ENCODE measurements around the gene FBXW4. TPM values are rescaled to one million over a fixed set of nuclear protein-coding genes. Genes with fewer than 3 reads are reported as not detected.
"Not testable (repeated sequence)": the region's sequence is repeated elsewhere in the genome, so short reads cannot be mapped to it uniquely, and the experiment has no call there.

The FBXW4 gene
- total and polyA plus RNA-seq, 2 donors: 47.2 to 55.5 TPM

DNA sequence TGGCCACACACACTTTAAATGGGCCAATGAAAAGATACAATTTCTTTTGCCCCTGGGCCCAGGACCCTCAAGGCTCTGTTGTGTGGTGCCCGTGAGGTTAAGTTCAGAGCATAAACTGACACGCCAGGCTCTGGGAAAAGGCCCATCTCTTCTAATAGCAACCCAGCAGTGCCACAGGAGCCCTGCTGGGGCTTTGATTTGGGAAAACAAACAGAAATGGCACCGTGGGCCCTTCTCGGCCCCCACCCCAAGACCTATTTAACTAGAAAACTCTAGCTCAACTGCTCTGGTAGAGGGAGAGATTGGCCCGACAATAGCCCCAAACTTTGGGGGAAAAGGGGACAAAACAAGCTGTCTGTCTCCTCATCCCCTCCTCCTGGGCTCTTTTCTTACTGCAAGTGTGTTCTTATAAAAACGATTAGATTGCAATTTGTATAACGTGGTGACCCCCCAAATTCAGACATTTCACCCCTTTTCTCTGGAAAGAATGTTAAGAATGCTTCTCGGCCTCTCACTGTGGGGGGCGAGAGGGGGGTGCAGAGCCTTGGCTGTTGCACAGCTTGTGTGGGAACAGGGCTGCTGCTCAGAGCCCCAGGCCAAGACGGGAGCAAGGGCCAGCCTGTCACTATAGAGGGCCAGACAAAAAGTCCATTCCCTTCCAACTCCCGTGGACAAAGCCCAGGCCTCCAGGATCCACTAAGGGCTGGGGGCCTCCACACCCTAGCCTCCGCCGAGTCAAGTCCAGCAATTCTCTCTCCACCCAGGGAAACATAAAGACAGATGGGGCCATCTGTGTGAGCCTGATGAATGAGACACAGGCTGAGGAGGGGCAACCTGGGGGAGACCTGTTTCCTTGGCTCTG, 80.1 kb downstream of the FBXW4 start:
- Histone ChIP-seq H3K4me1 (ENCODE audit: insufficient read depth) (no peaks in the 10 kb centered on the region), H3K27ac (ENCODE audit: low read depth) (no peak overlapping the region), H3K4me3 (ENCODE audit: low read depth, low read length) (no peak overlapping the region), H3K36me3 (ENCODE audit: insufficient read depth) (no peaks in the 10 kb centered on the region)
- 68% methylated on average over 13 of the region's 13 CpGs for WGBS
- no peak for DNase-seq (ENCODE audit: extremely low spot score)

DNA sequence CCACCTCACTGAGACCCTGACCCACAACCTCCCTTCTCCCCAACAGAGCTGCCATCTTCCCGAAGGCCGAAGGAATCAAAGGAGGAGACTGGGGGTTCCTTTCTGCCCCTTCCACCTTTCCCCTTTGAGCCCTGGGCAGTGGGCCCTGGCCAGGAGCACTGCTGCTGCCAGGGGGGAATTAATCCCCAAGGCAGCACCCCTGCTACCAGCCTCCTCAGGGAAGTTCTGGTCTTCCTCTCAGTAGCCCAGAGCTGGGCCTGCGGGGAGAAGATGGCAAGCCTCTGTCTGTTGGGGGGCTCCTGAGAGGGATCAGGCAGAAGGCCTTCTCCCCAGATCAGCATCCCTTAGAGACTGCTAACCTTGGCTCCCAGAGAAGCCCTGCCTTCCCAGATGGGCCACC, 81.3 kb downstream of the FBXW4 start:
- H3K27ac ChIP-seq (ENCODE audit: low read depth): no peak overlapping the region
- H3K4me1 ChIP-seq (ENCODE audit: insufficient read depth): no peaks in the 10 kb centered on the region
- H3K36me3 ChIP-seq (ENCODE audit: insufficient read depth): no peaks in the 10 kb centered on the region
- DNase-seq (ENCODE audit: extremely low spot score): no peak
- H3K4me3 ChIP-seq (ENCODE audit: low read depth, low read length): no peak overlapping the region
- 92% methylated on average over 3 of the region's 3 CpGs for WGBS

GRCh38 chr10:101612872-101613271, 82.1 kb downstream of the FBXW4 start:
- DNase-seq (ENCODE audit: extremely low spot score): no peak
- Histone ChIP-seq H3K4me3 (ENCODE audit: low read depth, low read length) (no peak overlapping the region), H3K27ac (ENCODE audit: low read depth) (no peak overlapping the region), H3K4me1 (ENCODE audit: insufficient read depth) (no peaks in the 10 kb centered on the region), H3K36me3 (ENCODE audit: insufficient read depth) (no peaks in the 10 kb centered on the region)
- 59% methylated on average over 10 of the region's 10 CpGs for WGBS

DNA sequence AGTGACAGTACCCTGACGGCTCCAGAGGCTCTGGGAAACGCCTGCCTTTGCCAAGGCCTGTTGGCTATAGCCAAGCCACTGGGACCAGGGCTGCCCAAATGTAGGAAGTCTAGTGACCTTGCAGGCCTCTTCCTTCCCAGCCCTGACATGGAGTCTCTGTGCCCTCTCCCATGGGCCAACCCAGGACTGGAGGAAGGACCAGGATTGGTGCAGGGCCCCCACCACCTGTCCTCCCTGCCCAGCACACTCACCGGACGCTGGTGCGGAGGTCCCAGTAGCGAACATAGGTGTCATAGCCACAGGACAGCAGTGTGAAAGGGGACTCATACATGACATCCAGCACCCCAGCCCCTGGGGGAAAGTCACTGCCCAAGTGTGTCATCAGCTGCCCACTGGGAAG, 82.9 kb downstream of the FBXW4 start:
- H3K36me3 ChIP-seq (ENCODE audit: insufficient read depth): no peaks in the 10 kb centered on the region
- H3K27ac ChIP-seq (ENCODE audit: low read depth): no peak overlapping the region
- DNase-seq (ENCODE audit: extremely low spot score): no peak
- no peaks in the 10 kb centered on the region for H3K4me1 ChIP-seq (ENCODE audit: insufficient read depth)
- WGBS: 90% methylated on average over 6 of the region's 6 CpGs
- no peak overlapping the region for H3K4me3 ChIP-seq (ENCODE audit: low read depth, low read length)

- H3K4me1 ChIP-seq (ENCODE audit: insufficient read depth): no peaks in the 10 kb centered on the region
- WGBS: 70% methylated on average over 16 of the region's 16 CpGs
- no peaks in the 10 kb centered on the region for H3K36me3 ChIP-seq (ENCODE audit: insufficient read depth)
- no peak overlapping the region for H3K27ac ChIP-seq (ENCODE audit: low read depth)
- H3K4me3 ChIP-seq (ENCODE audit: low read depth, low read length): no peak overlapping the region
- no peak for DNase-seq (ENCODE audit: extremely low spot score)
Measured at GRCh38 chr10:101611096-101611905, 83.7 kb downstream of the FBXW4 start.

GRCh38 chr10:101609481-101609880, 85.5 kb downstream of the FBXW4 start:
- H3K4me3 ChIP-seq (ENCODE audit: low read depth, low read length): no peak overlapping the region
- H3K27ac ChIP-seq (ENCODE audit: low read depth): no peak overlapping the region
- H3K4me1 ChIP-seq (ENCODE audit: insufficient read depth): no peaks in the 10 kb centered on the region
- no peak for DNase-seq (ENCODE audit: extremely low spot score)
- 71% methylated on average over 4 of the region's 4 CpGs for WGBS
- no peaks in the 10 kb centered on the region for H3K36me3 ChIP-seq (ENCODE audit: insufficient read depth)

GRCh38 chr10:101607124-101607523, 87.8 kb downstream of the FBXW4 start:
- WGBS: 25% methylated on average over 2 of the region's 2 CpGs
- Histone ChIP-seq H3K36me3 (ENCODE audit: insufficient read depth) (no peaks in the 10 kb centered on the region), H3K27ac (ENCODE audit: low read depth) (no peak overlapping the region)

GRCh38 chr10:101602761-101603398, 92.1 kb downstream of the FBXW4 start:
- 59% methylated on average over 6 of the region's 6 CpGs for WGBS
- no peak for DNase-seq (ENCODE audit: extremely low spot score)
- no peaks in the 10 kb centered on the region for H3K36me3 ChIP-seq (ENCODE audit: insufficient read depth)
- no peaks in the 10 kb centered on the region for H3K4me1 ChIP-seq (ENCODE audit: insufficient read depth)
- no peak overlapping the region for H3K27ac ChIP-seq (ENCODE audit: low read depth)
- H3K4me3 ChIP-seq (ENCODE audit: low read depth, low read length): no peak overlapping the region

More at GRCh38 chr10:101607124-101607523, 87.8 kb downstream of the FBXW4 start:
- H3K4me1 ChIP-seq (ENCODE audit: insufficient read depth): no peaks in the 10 kb centered on the region
- DNase-seq (ENCODE audit: extremely low spot score): no peak
- no peak overlapping the region for H3K4me3 ChIP-seq (ENCODE audit: low read depth, low read length)

DNA sequence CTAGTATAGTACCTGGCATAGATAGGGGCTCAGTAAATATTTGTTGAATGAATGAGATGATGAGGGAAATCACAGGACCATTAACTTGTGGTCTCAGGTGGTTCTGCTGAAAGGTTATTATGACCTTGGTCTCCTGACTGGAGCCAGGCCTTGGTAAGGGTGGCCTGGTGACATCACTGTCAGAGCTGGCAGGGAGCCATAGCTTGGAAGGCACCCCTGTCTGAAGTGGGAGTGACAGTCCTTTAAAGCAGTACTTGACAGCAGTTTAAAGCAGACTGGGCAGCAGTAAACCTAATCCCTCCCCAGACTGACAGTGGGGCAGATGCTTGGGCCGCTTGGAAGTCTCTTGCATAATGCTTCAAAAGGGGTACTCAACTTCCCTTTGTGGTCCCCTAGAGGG, 93.4 kb downstream of the FBXW4 start:
- no peak overlapping the region for H3K27ac ChIP-seq (ENCODE audit: low read depth)
- H3K36me3 ChIP-seq (ENCODE audit: insufficient read depth): no peaks in the 10 kb centered on the region
- H3K4me3 ChIP-seq (ENCODE audit: low read depth, low read length): no peak overlapping the region
- H3K4me1 ChIP-seq (ENCODE audit: insufficient read depth): no peaks in the 10 kb centered on the region
- 91% methylated on average over 1 of the region's 1 CpG for WGBS
- DNase-seq (ENCODE audit: extremely low spot score): no peak

DNA sequence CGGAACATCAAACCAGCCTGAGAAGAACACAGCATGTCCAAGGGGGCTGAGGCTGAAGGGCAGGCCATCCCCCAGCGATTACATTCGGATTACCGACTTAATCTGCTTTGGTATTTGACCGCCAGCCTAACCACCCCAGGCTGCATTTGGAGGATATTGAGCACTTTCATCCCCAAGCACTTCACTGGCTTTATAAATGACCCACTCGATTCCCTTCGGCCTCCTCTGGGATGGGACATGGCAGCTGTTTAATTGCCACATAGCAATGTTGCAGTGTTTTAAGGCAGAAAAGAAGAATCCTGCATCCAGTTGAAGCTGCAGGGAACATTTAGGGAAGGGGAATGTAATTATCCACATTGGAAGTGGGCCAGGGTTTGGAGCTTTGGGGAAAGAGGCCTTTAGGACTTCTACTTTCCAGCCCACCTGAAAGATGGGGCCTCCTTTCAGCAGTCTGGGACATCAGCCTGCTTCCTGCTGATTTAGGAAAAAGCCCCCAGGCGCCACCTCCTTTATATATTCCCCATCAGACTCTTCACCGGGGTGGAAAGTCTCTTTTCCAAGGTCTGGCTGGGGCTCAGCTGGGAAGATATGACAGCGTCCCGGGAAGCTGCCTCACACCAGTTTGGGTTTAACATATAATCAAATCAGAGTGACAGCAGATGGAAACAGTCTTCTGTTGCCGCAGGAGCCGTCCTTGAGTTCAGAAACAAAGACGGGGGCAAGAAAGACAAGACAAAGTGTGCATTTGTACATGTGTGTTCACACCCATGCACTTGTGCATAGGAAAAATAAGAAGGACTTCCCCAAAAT, 97.7 kb downstream of the FBXW4 start:
- Histone ChIP-seq H3K4me3 (ENCODE audit: low read depth, low read length) (no peak overlapping the region), H3K4me1 (ENCODE audit: insufficient read depth) (no peaks in the 10 kb centered on the region), H3K36me3 (ENCODE audit: insufficient read depth) (no peaks in the 10 kb centered on the region), H3K27ac (ENCODE audit: low read depth) (no peak overlapping the region)
- no peak for DNase-seq (ENCODE audit: extremely low spot score)
- WGBS: 69% methylated on average over 14 of the region's 14 CpGs

GRCh38 chr10:101595591-101596433, 99.2 kb downstream of the FBXW4 start:
- Histone ChIP-seq H3K27ac (ENCODE audit: low read depth) (no peak overlapping the region), H3K4me3 (ENCODE audit: low read depth, low read length) (no peak overlapping the region), H3K36me3 (ENCODE audit: insufficient read depth) (no peaks in the 10 kb centered on the region), H3K4me1 (ENCODE audit: insufficient read depth) (no peaks in the 10 kb centered on the region)
- DNase-seq (ENCODE audit: extremely low spot score): no peak
- WGBS: 69% methylated on average over 13 of the region's 13 CpGs

GRCh38 chr10:101593331-101593730, 101.6 kb downstream of the FBXW4 start:
- not testable (repeated sequence) for H3K36me3 ChIP-seq (ENCODE audit: insufficient read depth); H3K27ac ChIP-seq (ENCODE audit: low read depth); DNase-seq (ENCODE audit: extremely low spot score); H3K4me3 ChIP-seq (ENCODE audit: low read depth, low read length); H3K4me1 ChIP-seq (ENCODE audit: insufficient read depth)
- WGBS: 79% methylated on average over 2 of the region's 2 CpGs
